HEK293T (cell line): ENCODE measurements around the gene RTKN.

Source experiments
- CTCF ChIA-PET: fragments of 350-600 bp; formaldehyde crosslinking; extraction: SDS; loops from one replicate; lab custom pipeline; 2021; ENCODE audit warnings: antibody characterized with exemption, inconsistent platforms; lab: Yijun Ruan, JAX
- POLR2A ChIA-PET: fragments of 350-600 bp; formaldehyde crosslinking; extraction: SDS; loops from one replicate; lab custom pipeline; 2020; ENCODE audit warnings: antibody characterized with exemption, inconsistent platforms; lab: Yijun Ruan, JAX
- DNase-seq: peaks from one replicate; pipeline ENCODE4 v3.0.0; 2012; ENCODE audit warnings: mixed read lengths; ENCODE audit errors: extremely low spot score
- ARNT ChIP-seq: fragments of 450-650 bp; IDR thresholded peaks from 2 replicates; pipeline ENCODE4 v1.6.1; 2017; ENCODE audit warnings: mild to moderate bottlenecking
- BHLHE40 ChIP-seq: fragments of 450-650 bp; IDR thresholded peaks from 2 replicates; pipeline ENCODE4 v1.6.1; 2016; ENCODE audit warnings: mild to moderate bottlenecking, moderate library complexity, borderline replicate concordance
- CTBP1 ChIP-seq: fragments of 450-650 bp; IDR thresholded peaks from 2 replicates; pipeline ENCODE4 v1.6.1; 2016; ENCODE audit warnings: borderline replicate concordance
- ELF4 ChIP-seq: fragments of 450-650 bp; IDR thresholded peaks from 2 replicates; pipeline ENCODE4 v1.6.1; 2017; ENCODE audit warnings: antibody characterized with exemption
- FOXA1 ChIP-seq: fragments of 450-650 bp; IDR thresholded peaks from 2 replicates; pipeline ENCODE4 v1.6.1; 2016; ENCODE audit warnings: mild to moderate bottlenecking
- FOXK2 ChIP-seq: fragments of 450-650 bp; IDR thresholded peaks from 2 replicates; pipeline ENCODE4 v1.6.1; 2016; ENCODE audit warnings: mild to moderate bottlenecking
- FOXM1 ChIP-seq: fragments of 450-650 bp; IDR thresholded peaks from 2 replicates; pipeline ENCODE4 v1.6.1; 2017; ENCODE audit warnings: mild to moderate bottlenecking, borderline replicate concordance
- HDGF ChIP-seq: fragments of 450-650 bp; IDR thresholded peaks from 2 replicates; pipeline ENCODE4 v1.6.1; 2017; ENCODE audit warnings: antibody characterized with exemption, borderline replicate concordance
- L3MBTL2 ChIP-seq: fragments of 450-650 bp; conservative IDR thresholded peaks from 2 replicates; pipeline ENCODE4 v1.6.1; 2016; ENCODE audit warnings: mild to moderate bottlenecking
- LEF1 ChIP-seq: fragments of 450-650 bp; IDR thresholded peaks from 2 replicates; pipeline ENCODE4 v1.6.1; 2017; ENCODE audit warnings: mild to moderate bottlenecking, borderline replicate concordance
- NFRKB ChIP-seq: fragments of 450-650 bp; IDR thresholded peaks from 2 replicates; pipeline ENCODE4 v1.6.1; 2016; ENCODE audit warnings: mild to moderate bottlenecking, moderate library complexity
- SP1 ChIP-seq: fragments of 450-650 bp; IDR thresholded peaks from 2 replicates; pipeline ENCODE4 v1.6.1; 2017
- SUZ12 ChIP-seq: fragments of 450-650 bp; IDR thresholded peaks from 2 replicates; pipeline ENCODE4 v1.6.1; 2016; ENCODE audit warnings: mild to moderate bottlenecking
- TARDBP ChIP-seq: fragments of 450-650 bp; IDR thresholded peaks from 2 replicates; pipeline ENCODE4 v1.6.1; 2016
- ZNF384 ChIP-seq: fragments of 450-650 bp; IDR thresholded peaks from 2 replicates; pipeline ENCODE4 v1.6.1; 2016
- TF ChIP-seq, protein P1 (sequence below): fragments of 450-650 bp; IDR thresholded peaks from 2 replicates; pipeline ENCODE4 v1.6.1; 2016

The RTKN gene

DNA sequence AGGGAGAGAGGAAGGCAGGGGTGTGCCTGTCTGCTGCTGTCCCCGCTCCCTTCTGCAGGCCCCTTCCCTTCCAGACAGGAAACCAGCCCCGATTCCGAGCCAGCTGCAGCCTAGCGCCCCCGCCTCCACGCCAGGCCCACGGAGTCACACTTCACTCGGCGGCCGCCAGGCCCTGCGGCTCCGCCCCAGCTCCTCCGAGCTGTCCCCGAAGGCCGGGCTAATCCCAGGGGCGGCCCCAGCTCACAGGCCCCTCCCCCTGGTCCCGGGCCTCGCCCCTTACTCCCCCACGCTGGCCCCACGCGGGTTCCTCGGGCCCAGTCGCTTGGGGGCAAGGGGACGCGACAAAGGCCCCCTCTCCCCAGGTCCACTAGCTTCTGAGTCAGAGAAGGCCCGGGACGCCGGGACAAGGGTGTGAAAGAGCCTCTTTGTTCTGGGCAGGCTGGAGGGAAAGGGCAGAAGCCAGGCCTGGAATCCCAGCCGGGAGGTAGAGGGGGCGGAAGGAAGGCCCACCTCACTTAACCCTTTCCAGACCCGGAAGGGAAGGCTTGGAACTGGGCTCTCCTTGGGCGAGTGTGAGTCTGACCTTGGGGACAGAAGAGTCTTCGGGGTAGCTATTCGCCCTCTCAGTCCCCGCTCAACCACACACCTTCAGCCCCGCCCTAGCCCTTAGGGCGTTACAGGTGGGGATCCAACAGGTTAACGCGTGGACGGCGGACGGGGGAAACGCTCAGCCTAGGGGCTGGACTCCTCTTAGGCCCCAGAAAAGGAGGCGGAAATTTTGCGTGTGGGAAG, 1.2 kb downstream of the RTKN start:
- TF ChIP-seq L3MBTL2 = peak; percentile 76
- TF ChIP-seq SUZ12 = no peak
- peak; percentile 81 for TF ChIP-seq TARDBP
- TF ChIP-seq ELF4 = peak; percentile 87
- no peak for TF ChIP-seq ARNT
- CTCF ChIA-PET = interaction anchor here (0.9 to 1.0 kb wide), 2 partner anchors 56 to 91 kb away, joined by 3 read pairs; no protein-coding TSS in a partner anchor
- DNase-seq = peak; percentile 94
- POLR2A ChIA-PET = interaction anchor here (0.8 to 3.6 kb wide), 16 partner anchors 8 to 67 kb away, joined by 3 to 81 read pairs (median 6); partner anchors contain the start of genes C2orf81, CCDC142, DCTN1 and INO80B

DNA sequence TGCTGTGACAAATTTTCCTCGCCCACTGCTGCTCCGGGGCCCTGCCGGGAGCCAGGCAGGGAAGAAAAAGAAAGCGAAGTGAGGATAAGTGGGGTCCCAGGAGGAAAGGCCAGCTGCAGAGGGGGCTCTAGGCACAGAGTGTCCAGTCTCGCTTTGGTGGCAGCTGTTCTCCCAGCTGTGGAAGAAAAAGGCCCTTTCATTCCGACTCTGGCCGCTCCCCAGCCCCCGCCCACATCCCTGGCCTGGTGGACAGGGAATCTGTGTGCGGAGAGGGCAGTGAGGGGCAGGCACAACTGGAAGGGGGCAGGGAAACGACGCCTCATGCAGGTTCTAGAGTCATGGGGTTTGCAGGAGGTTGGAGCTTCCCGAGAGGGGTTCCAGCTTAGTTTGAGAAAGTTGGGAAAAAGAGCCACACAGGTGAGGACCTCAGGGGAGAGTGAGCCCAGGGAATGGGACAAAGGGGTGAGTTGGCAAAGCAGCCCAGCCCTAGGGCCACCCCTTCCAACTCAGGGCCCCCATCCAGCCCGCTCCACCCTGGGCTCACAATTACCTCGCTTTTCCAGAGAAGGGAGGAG, 1.8 kb downstream of the RTKN start:
- CTCF ChIA-PET = interaction anchor here (1.0 to 1.2 kb wide), 2 partner anchors 35 to 55 kb away, joined by 3 read pairs; no protein-coding TSS in a partner anchor
- POLR2A ChIA-PET = interaction anchor here (0.8 to 3.6 kb wide), 16 partner anchors 8 to 68 kb away, joined by 3 to 81 read pairs (median 6); partner anchors contain the start of genes C2orf81, CCDC142, DCTN1 and INO80B
- no peak for DNase-seq
- TF ChIP-seq SP1 (no peak), SUZ12 (no peak), FOXA1 (no peak), BHLHE40 (no peak)
- TF ChIP-seq, protein P1, sequence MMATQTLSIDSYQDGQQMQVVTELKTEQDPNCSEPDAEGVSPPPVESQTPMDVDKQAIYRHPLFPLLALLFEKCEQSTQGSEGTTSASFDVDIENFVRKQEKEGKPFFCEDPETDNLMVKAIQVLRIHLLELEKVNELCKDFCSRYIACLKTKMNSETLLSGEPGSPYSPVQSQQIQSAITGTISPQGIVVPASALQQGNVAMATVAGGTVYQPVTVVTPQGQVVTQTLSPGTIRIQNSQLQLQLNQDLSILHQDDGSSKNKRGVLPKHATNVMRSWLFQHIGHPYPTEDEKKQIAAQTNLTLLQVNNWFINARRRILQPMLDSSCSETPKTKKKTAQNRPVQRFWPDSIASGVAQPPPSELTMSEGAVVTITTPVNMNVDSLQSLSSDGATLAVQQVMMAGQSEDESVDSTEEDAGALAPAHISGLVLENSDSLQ = no peak

DNA sequence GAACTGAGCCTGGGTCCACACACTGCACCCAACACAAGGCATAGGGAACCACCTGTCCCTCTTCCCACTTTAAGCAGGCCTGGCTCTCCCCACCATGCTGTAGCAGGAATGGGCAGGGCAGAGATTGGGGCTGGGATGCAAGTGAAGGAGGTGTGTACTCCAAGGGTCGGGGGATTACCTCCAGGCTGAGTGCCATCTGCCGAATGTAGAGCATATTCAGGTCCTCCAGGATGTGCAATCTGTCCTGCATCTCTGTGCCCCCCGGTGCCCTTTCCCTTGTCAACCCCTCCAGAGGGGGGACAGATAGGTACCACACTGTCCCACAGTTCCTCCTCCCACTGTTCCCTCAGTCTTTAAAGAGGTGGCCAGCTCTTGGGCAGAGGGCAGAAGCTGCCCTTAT, 2.4 kb downstream of the RTKN start:
- TF ChIP-seq SUZ12 (no peak), FOXK2 (no peak), L3MBTL2 (no peak), ZNF384 (no peak), HDGF (no peak), CTBP1 (no peak), ELF4 (no peak), FOXA1 (no peak), BHLHE40 (no peak), FOXM1 (no peak), LEF1 (no peak), ARNT (no peak), NFRKB (no peak), SP1 (no peak)
- TF ChIP-seq, protein P1 = no peak
- ChIA-PET POLR2A (interaction anchor here (1.1 to 3.6 kb wide), 8 partner anchors 11 to 69 kb away, joined by 4 to 81 read pairs (median 7); partner anchors contain the start of genes C2orf81, DCTN1, INO80B and MOGS), CTCF (interaction anchor here (1.0 to 1.2 kb wide), 2 partner anchors 36 to 55 kb away, joined by 3 read pairs; no protein-coding TSS in a partner anchor)
- no peak for DNase-seq

DNA sequence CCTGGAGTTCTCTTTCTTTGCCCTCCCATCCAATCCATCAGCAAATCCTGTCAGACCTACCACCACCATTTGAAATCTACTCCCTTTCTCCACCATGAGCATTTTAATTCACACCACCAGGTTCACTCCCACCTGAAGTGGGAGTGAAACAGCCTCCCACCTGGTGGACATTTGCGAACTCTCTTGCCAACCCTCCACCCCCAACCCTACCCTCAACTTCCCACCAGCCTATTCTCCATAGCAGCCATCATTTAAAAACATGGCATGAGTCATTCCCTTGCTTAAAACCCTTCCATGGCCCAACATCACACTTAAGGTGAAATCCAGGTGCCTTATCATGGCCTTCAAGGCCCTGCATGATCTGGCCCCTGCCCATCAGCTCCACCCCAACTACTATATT, 3.5 kb downstream of the RTKN start:
- CTCF ChIA-PET = no interaction called here
- TF ChIP-seq LEF1 = no peak
- TF ChIP-seq SUZ12 = no peak
- no peak for TF ChIP-seq FOXK2
- no peak for TF ChIP-seq SP1
- TF ChIP-seq NFRKB = no peak
- no peak for TF ChIP-seq ARNT
- TF ChIP-seq FOXA1 = no peak
- TF ChIP-seq, protein P1 = no peak
- no peak for TF ChIP-seq ZNF384
- TF ChIP-seq BHLHE40 = no peak
- TF ChIP-seq TARDBP = no peak
- TF ChIP-seq HDGF = no peak
- no peak for TF ChIP-seq FOXM1
- TF ChIP-seq L3MBTL2 = no peak
- POLR2A ChIA-PET = interaction anchor here (3.6 kb wide), 1 partner anchor 17 kb away, joined by 81 read pairs; the partner anchor contains the start of genes INO80B and WBP1
- DNase-seq = no peak

DNA sequence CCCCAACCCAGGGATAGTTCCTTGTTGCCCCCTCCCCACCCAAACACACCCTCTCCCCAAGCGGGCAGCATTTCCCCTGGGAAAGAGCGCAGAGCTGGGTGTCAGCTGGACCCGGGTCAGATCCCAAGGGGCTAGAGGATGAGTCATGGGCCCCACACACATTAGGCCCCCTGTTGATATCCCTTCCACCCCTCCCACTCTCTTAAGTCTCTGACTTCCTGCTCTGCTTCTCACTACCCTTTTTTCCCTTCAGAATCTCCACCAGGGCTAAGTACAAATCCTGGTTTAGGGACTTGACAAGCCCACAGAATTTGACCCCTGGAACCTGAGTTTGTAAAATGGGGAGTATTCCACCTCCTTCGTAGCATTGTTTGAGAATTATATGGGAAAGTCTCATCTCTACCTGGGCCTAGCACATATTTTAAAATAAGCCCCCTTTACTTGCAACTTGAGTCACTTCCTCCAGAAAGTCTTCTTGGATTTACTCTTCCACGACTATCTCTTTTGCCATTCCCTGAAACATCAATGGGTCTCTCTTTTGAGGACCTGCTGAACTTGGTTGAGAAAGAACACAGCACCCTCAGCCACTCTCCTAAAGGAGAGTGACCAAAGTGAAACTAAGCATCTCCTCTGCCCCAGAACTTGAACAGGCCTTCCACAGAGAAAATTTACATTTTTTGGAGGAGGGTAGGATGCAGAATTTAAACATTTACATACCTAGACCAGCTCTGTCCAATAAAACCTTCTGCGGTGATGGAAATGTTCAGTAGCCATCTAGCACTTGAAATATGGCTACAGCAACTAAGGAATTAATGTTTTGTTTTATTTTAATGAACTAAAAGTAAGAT, 4.7 kb downstream of the RTKN start:
- DNase-seq = no peak
- CTCF ChIA-PET = no interaction called here
- POLR2A ChIA-PET = no interaction called here
- no peak for TF ChIP-seq HDGF
- TF ChIP-seq, protein P1 = no peak
- no peak for TF ChIP-seq SP1
- TF ChIP-seq TARDBP = no peak
- no peak for TF ChIP-seq ELF4
- no peak for TF ChIP-seq LEF1
- TF ChIP-seq FOXK2 = no peak
- TF ChIP-seq BHLHE40 = no peak
- TF ChIP-seq NFRKB = no peak
- TF ChIP-seq FOXA1 = no peak
